AG10803 (cell line): Measurements from ENCODE around the gene MIA3.

Experiments
- DNase-seq: peaks from one replicate; pipeline ENCODE4 v3.0.0; 2010; ENCODE audit warnings: low read depth
- H3K4me3 ChIP-seq: 2 replicates; pipeline ENCODE4 v1.5.1; 2011; ENCODE audit warnings: mild to moderate bottlenecking, low read length, control low read depth
- TF ChIP-seq, protein P1 (sequence below): conservative IDR thresholded peaks from 2 replicates; pipeline ENCODE4 v1.5.1; 2011; ENCODE audit warnings: mild to moderate bottlenecking, low read length, control low read depth, inconsistent platforms

Gene MIA3

GRCh38 chr1:222620566-222620965 is 2.7 kb downstream of the MIA3 start:
- no peak for DNase-seq
- TF ChIP-seq, protein P1, sequence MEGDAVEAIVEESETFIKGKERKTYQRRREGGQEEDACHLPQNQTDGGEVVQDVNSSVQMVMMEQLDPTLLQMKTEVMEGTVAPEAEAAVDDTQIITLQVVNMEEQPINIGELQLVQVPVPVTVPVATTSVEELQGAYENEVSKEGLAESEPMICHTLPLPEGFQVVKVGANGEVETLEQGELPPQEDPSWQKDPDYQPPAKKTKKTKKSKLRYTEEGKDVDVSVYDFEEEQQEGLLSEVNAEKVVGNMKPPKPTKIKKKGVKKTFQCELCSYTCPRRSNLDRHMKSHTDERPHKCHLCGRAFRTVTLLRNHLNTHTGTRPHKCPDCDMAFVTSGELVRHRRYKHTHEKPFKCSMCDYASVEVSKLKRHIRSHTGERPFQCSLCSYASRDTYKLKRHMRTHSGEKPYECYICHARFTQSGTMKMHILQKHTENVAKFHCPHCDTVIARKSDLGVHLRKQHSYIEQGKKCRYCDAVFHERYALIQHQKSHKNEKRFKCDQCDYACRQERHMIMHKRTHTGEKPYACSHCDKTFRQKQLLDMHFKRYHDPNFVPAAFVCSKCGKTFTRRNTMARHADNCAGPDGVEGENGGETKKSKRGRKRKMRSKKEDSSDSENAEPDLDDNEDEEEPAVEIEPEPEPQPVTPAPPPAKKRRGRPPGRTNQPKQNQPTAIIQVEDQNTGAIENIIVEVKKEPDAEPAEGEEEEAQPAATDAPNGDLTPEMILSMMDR = no peak
- no peak overlapping the region for H3K4me3 ChIP-seq

DNA sequence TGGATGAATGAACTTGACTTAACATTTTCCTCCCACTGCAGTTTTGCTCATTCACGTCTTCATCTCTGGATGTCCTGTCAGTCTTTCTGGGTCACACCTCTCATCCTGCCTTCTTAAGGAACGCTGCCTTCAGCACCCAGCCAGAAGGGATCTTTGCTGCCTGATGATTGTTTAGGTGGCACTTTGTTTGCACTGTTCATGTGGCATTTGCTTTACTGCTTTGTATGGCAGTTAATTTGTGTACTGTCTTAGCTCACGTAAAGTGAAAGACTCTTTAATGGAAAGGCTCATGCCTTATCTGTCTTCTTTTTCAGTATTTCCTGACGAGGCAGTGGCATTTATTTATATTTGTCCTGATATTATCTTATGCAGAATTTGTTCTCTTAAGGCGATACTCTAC is 4.9 kb downstream of the MIA3 start:
- no peak for DNase-seq
- no peak overlapping the region for H3K4me3 ChIP-seq
- TF ChIP-seq, protein P1 = no peak

DNA sequence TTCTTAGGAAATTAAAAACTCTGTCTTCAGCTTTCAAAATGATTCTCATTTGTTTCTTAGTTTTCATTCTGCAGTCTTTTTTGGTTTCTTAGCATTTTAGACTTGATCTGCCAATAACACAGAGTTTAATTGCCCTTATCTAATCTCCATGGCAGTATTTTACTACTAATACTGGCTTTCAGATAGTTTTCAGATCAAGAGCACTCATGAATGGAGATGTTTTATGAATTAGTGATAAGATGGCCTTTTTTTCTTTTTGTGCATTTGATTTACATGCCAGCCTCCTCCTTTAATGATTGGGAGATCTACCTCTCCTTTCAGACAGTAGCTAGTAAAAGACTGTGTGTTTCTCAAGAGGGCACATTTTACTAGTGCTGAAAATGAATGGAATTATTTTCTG is 5.6 kb downstream of the MIA3 start:
- DNase-seq = no peak
- no peak overlapping the region for H3K4me3 ChIP-seq
- TF ChIP-seq, protein P1 = no peak

DNA sequence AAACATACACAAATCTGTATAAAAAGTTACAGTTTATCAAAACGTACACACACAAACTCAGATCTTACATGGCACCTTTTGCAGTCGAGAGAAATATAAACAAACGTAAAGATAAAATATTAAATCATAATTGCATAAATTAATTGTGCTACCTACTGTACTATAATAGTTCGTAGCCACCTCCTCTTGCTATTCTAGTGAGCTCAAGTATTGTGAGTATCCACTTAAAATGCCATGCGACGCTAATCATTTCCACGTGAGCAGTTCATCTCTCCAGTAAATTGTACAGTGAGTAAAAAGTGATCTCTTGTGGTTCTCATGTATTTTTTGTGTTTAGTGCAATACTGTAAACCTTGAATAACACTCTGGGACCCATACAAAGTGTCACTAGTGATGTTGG is 6.3 kb downstream of the MIA3 start:
- no peak for DNase-seq
- TF ChIP-seq, protein P1 = no peak
- no peak overlapping the region for H3K4me3 ChIP-seq

GRCh38 chr1:222627232-222627631 is 9.3 kb downstream of the MIA3 start:
- H3K4me3 ChIP-seq = no peak overlapping the region
- TF ChIP-seq, protein P1 = no peak
- peak; percentile 36 for DNase-seq

GRCh38 chr1:222629921-222630535 is 12.1 kb downstream of the MIA3 start:
- TF ChIP-seq, protein P1 = no peak
- no peak for DNase-seq
- no peak overlapping the region for H3K4me3 ChIP-seq

DNA sequence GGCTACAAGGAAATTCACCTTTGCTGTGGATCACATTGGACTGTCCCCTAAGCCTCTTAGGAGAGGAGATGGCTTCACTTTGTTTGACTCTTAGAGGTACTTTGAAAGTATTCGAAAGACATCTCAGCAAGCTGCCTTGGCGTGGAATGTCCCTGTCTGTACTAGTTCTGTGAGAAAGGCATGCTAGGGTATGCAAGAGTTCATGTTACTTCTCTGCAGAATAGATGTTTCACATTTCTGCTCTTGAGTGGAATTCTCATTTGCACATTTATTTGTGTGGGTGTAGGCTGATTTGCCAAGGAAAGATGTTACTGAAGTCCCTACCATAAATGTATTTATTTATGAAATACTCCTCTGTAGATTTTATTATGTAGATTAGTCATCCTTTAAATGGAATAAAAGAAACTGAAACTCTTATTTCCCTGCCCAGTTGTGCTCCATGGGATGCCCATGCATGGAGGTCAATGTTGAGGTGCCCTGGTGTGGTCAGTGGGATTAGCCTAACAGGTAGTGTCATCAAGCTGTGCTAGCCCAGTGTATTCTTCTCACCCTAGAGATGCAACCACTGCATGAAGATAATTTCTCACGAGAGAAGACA is 13.8 kb downstream of the MIA3 start:
- no peak overlapping the region for H3K4me3 ChIP-seq
- DNase-seq = peak; percentile 9
- TF ChIP-seq, protein P1 = no peak
